ENCODE measurements around the gene SERTM2.

GRCh38 chrX:111490688-111491087, 20.8 kb upstream of the SERTM2 start:
- TF ChIP-seq, protein P1, sequence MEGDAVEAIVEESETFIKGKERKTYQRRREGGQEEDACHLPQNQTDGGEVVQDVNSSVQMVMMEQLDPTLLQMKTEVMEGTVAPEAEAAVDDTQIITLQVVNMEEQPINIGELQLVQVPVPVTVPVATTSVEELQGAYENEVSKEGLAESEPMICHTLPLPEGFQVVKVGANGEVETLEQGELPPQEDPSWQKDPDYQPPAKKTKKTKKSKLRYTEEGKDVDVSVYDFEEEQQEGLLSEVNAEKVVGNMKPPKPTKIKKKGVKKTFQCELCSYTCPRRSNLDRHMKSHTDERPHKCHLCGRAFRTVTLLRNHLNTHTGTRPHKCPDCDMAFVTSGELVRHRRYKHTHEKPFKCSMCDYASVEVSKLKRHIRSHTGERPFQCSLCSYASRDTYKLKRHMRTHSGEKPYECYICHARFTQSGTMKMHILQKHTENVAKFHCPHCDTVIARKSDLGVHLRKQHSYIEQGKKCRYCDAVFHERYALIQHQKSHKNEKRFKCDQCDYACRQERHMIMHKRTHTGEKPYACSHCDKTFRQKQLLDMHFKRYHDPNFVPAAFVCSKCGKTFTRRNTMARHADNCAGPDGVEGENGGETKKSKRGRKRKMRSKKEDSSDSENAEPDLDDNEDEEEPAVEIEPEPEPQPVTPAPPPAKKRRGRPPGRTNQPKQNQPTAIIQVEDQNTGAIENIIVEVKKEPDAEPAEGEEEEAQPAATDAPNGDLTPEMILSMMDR (IDR thresholded peaks at IDR 0.05; ENCODE audit: poor library complexity) = no peak
- no peak for TF ChIP-seq EZH2phosphoT487 (IDR thresholded peaks at IDR 0.05; ENCODE audit: low read depth, severe bottlenecking, unreplicated experiment)
- TF ChIP-seq EZH2 (IDR thresholded peaks at IDR 0.05; ENCODE audit: borderline replicate concordance) = no peak

Data from hepatocyte (in vitro differentiated cells).